ENCODE measurements around the gene ANO7.

ANO7 gene

GRCh38 chr2:241217320-241218031, 29.0 kb downstream of the ANO7 start:
- peak; percentile 90 for DNase-seq (ENCODE audit: low spot score)
- TF ChIP-seq, protein P1, sequence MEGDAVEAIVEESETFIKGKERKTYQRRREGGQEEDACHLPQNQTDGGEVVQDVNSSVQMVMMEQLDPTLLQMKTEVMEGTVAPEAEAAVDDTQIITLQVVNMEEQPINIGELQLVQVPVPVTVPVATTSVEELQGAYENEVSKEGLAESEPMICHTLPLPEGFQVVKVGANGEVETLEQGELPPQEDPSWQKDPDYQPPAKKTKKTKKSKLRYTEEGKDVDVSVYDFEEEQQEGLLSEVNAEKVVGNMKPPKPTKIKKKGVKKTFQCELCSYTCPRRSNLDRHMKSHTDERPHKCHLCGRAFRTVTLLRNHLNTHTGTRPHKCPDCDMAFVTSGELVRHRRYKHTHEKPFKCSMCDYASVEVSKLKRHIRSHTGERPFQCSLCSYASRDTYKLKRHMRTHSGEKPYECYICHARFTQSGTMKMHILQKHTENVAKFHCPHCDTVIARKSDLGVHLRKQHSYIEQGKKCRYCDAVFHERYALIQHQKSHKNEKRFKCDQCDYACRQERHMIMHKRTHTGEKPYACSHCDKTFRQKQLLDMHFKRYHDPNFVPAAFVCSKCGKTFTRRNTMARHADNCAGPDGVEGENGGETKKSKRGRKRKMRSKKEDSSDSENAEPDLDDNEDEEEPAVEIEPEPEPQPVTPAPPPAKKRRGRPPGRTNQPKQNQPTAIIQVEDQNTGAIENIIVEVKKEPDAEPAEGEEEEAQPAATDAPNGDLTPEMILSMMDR (IDR thresholded peaks at IDR 0.05; ENCODE audit: borderline replicate concordance, control extremely low read depth, extremely low read depth, insufficient read depth, missing control alignments), result no peak
- in situ Hi-C loops (cut with MboI; ENCODE audit: low sequenced_read_pairs, unreplicated experiment), result no loop called here

GRCh38 chr2:241218131-241219029, 29.9 kb downstream of the ANO7 start:
- TF ChIP-seq, protein P1 (IDR thresholded peaks at IDR 0.05; ENCODE audit: borderline replicate concordance, control extremely low read depth, extremely low read depth, insufficient read depth, missing control alignments), result peak; percentile 40
- in situ Hi-C loops (cut with MboI; ENCODE audit: low sequenced_read_pairs, unreplicated experiment), result no loop called here
- peak; percentile 80 for DNase-seq (ENCODE audit: low spot score)

DNA sequence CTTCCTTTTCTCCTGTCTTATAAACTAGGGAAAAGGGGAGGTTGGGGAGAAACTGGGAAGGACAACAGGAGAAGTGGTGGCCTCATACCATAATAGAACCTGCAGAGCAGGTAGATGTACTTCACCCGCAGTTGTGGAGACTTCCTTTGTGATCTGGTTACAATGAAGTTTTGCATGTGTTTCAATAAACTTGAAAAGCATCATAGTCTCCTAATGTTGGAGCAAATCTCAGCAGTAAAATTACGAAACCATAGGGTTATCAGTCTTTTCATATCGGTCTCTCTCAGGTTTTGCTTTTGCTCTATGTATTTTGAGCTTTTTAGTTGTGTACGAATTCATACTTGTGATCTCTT, 30.5 kb downstream of the ANO7 start:
- in situ Hi-C loops (cut with MboI; ENCODE audit: low sequenced_read_pairs, unreplicated experiment), result no loop called here
- TF ChIP-seq, protein P1 (IDR thresholded peaks at IDR 0.05; ENCODE audit: borderline replicate concordance, control extremely low read depth, extremely low read depth, insufficient read depth, missing control alignments), result no peak

GRCh38 chr2:241219856-241220356, 31.4 kb downstream of the ANO7 start:
- DNase-seq (ENCODE audit: low spot score), result no peak
- TF ChIP-seq, protein P1 (IDR thresholded peaks at IDR 0.05; ENCODE audit: borderline replicate concordance, control extremely low read depth, extremely low read depth, insufficient read depth, missing control alignments), result no peak
- in situ Hi-C loops (cut with MboI; ENCODE audit: low sequenced_read_pairs, unreplicated experiment), result no loop called here

More for the DNA sequence above, 30.5 kb downstream of the ANO7 start:
- DNase-seq (ENCODE audit: low spot score), result no peak

GRCh38 chr2:241223211-241224017, 34.9 kb downstream of the ANO7 start:
- in situ Hi-C loops (cut with MboI; ENCODE audit: low sequenced_read_pairs, unreplicated experiment), result no loop called here
- DNase-seq (ENCODE audit: low spot score), result no peak
- TF ChIP-seq, protein P1 (IDR thresholded peaks at IDR 0.05; ENCODE audit: borderline replicate concordance, control extremely low read depth, extremely low read depth, insufficient read depth, missing control alignments), result no peak
